GM21381 (cell line): Measurements from ENCODE around the gene BCOR.

Experiments used
- ATAC-seq: cut with Tn5 transposase; IDR thresholded peaks from one replicate; pipeline ENCODE4 v1.9.1; 2021; ENCODE audit warnings: mild to moderate bottlenecking, moderate library complexity; ENCODE audit not compliant: unreplicated experiment

BCOR gene

DNA sequence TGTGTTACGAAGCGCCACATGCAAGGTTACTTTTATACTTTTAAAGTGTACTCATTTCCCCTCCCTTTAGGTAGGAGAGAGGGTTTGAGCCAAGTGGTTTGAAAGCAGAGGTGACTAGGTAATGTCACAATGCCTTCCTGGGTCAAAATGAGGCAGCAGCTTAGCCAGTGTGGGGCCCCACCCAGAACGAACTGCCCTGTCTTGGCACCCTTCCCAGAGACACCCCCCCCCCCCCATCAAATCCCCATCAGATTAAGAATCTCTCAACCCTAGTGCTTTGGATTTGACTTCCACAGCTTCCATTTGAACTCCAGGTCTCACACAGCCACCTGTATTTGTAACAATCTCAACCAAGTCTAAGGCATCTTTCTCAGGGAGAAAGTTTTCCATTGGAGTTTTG lies 31.1 kb downstream of the BCOR start:
- no peak for ATAC-seq

DNA sequence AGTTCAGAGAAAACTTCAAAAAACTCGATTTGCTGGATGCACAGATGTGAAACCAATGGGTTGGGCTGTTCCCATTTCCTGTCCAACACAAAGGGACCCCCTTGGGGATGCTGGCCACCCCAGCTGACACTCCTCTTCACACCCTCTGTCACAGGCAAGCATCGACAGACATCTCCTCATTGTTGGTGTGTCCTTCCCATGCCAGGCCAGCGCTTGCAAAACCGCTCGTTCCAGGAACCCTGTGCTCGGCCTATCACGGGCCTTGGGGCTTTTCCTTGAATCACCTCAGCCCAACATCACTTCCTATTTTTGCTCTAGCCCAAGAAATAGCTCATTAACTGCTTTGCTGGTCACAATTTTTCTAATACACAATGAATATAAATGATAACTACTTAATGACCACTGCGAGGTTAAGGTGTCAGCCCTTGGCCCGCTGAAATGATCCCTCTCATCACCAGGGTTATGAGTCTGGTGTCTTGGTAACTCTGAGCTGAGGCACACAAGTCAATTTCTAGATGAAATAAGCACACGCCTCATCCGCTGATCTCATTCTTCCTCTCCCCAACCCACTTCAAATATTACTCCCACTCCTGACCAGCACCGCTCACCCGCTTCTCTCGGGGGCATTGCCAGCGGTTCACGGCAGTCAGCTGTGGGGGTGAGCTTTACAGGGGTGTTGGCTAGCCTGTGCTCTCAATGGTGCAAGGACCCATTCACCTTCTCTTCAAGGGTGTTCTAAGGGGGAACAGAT lies 32.3 kb downstream of the BCOR start:
- ATAC-seq, result no peak

DNA sequence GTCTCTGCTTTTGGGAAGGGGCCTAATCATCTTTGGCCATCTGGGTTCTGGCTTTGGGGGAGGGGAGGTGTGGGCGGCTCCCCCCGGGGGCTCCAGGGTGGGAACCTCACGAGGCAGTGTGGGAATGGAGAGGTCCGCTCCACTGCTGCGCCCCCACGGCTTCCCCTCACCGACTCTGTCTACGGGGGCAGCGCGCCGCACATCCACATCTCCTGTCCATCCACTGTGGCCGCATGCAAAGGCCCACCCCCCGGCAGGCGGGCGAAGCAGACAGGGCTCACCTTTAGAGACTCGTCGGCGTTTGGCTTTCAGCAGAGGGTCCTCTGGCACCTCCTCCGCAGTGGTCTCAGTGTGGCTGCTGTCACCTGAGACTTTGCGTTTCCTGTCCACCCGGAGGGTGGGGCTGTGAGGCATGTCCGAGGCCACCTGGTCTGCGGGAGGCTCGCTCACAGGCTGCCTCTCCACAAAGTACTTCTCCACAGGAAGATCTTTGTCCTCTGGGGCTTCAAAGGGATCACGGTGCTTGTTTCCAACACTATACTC lies 33.6 kb downstream of the BCOR start:
- ATAC-seq, result no peak

DNA sequence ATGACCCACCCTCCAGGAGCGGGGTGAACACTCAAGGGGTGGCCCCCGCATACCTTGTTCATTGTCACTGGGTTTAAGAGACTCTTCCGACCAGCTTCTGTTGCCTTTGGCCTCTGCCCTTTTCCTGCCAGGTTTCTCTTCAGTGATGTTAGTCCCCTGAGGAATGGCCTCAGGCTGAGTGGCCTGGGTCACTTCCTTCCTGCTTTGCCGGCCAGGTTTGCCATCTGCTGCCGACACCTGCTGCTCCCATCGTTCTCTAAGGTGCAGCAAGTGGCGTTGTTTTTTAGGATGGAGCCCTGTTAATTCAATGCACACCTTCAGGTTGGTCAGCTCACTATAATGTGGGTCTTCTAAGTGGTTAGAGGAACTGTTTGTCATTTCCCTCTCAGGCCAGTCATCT lies 34.2 kb downstream of the BCOR start:
- no peak for ATAC-seq

DNA sequence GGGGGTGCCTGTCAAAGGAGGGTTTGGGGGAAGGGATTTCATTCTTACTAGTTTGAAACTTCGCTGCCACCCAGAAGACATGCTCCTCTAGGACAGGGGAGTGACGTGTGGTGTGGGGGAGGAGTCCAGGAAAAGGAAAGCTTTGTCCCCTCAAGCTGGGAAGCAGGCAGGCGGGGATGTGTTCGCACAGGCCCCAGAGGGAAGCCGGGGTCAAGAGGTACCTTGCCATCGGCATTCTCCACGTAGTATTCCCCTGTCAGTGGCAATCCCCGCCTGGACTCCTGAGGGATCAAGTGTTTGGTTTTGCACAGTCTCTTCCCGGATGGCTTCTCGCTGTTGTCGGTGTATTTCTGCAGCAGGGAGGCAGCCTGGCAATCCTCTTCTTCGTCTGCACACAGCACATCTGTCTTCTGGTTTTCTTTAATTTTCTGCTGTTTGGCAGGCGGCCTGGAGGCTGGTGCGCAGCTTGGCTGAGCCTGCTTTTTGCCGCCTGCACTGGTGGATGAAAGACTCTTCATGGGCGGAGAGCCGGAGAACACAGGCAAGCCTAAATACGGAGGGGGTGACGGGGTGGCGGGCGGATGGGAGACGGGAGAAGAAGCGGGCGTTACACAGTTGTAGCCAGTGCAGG lies 35.1 kb downstream of the BCOR start:
- no peak for ATAC-seq

DNA sequence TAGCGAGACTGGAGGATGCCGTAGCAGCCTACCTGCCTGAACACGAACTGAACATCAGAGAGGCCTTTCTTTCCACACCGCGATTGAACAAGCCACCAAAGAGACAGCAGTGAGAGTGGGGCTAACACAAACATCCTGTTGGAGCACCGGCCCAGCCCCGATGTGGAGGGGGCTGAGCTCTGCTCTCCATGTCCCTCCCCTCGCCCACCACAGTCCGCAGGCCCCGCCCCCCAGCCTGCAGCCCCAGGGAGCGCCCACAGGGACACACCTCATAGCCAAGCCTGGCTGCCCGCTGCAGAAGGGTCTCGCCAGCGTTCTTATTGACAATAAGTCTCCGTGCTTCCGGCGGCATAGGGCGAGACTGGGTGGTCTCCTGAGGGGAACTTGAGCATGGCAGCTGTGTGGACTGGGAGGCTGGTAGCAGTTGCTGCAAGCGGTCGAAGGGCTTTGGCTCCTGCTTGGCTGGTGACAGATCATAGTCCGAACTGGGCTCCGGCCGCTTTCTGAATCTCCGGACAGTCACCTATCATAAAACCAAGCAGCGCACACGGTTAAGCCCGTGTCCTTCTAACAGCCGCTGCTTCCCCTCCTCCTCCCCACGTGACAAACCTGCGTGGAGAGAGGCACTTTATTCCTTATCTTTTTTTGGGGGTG lies 35.8 kb downstream of the BCOR start:
- no peak for ATAC-seq

DNA sequence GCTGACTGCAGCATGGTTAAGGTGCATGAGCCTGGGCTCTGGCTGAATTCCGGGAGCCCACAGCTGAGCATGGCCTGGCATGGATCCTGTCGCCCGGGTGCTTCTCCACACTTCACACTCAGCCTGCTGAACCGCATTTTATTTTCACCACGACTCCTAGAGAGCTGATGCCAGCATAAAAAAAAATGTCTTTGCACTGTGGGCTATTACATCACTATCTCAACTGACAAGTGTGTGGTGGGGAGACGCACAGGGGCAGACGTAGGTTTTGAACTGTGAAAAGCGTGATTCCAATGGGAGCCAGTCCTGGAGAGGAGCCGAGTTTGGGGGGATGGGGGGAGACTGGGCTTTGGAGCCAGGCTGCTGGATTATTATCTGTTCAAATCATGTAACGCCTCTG lies 36.8 kb downstream of the BCOR start:
- ATAC-seq, result no peak

DNA sequence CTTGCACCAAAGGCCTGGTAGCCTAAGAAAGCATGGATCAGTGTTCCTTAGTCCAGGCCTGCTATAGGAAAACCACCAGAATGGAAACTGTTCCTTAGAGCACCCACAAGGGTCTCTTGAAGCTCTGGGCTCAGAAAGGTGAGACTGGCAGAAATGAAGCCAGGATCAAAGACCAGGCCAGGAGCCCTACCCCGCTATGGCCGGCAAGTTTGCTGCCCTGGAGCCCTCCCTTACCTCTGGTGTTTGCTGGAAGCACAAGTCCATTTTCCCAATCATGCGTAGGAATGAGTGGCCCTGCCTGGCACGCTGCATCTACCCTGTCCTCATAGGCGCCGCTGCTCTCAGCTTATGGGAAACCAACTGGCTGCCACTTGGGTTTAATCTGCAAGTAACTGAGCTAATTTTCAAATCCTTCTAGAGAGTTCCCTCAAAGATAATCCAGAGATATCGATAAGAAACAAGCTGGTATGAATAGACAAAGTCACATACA lies 37.4 kb downstream of the BCOR start:
- ATAC-seq, result no peak

DNA sequence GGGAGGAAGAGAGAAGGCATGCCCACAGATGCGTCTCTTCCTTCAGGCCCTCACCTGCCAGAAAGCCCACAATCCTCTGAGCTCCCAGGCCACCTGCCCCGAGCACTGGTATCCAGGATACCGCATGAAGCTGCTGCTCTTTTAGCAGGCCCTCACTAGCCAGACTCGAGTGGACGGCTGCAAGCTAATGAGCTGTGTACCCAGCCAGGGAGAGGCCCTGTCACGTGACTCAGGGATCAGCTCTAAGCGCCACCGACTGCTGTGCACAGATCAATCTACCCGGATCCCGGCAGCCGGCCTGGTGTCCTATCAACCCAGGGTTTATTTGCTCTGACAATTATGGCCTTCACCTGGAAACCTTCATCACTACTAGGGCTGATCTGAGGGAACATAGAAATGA lies 39.0 kb downstream of the BCOR start:
- ATAC-seq, result no peak

DNA sequence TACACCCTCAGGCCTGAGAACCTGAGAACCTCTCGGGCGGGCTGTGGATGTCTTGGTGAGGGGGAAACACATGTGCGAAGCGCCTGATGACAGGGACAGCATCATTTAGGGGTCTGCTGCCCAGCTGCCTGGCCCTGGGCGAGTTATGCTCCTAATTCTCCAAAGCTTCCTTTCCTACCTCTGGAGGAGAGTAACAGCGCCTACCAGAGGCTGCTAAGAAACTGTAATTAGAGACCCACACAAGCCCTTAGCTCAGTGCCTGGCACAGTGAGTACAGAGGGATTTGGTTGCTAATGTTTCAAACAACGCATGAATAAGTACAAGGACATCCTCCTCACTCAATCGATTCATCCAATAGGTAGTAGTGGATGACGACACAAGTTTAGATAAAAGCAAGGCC lies 40.4 kb downstream of the BCOR start:
- no peak for ATAC-seq

DNA sequence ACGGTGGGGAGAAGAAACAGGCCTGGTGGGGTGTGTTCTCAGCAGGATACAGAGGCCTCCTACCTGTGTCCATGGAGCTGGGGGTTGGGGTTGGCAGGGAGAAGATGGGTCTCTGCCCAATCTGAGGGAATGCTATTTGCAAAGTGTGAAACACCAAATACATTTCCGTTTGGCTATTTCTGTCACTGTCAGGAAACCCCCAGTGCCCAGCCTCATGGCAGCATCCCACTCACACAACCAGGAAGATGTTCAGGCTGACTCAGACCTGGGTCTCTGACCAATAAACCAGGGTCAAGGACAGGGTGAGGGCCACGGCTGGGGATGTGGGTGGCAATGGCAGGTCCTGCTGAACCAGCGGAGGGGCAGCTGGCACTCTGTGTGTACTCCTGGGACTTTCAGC lies 41.3 kb downstream of the BCOR start:
- ATAC-seq, result no peak

DNA sequence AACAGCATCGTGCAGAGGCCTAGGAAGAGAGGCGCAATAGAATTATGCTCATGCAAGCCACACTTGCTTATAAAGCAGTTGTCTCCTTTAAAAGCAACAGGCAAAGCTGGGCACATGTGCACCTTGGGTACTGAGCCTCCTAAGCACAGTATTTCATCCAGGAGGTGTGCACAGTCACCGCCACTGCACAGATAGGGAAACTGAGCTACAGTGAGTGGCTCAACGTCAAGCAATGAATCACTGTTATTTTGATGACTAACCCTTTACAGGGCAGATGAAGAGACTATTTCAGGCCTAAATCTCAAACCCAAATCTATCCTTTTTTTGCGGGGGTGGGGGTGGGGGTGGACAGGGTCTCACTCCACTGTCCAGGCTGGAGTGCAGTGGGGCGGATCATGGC lies 42.3 kb downstream of the BCOR start:
- no peak for ATAC-seq

DNA sequence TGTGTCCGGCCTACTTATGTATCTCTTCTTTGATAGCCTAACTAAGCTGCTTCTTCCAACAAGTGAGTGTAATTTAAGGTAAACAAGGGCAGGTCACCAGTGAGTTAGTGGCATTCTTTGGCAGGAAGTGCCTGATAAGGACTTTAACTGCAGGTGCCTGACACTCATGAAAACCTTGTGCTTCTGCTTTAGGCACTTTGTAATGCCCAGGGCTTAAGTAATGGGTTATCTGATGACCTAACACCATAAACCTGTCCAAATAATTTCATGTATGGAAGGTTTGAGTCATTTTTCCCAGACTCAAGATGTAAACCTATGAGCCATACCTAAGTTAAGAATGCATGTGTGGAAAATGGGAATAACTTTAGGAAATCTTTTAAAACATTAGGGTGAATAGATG lies 43.0 kb downstream of the BCOR start:
- no peak for ATAC-seq

DNA sequence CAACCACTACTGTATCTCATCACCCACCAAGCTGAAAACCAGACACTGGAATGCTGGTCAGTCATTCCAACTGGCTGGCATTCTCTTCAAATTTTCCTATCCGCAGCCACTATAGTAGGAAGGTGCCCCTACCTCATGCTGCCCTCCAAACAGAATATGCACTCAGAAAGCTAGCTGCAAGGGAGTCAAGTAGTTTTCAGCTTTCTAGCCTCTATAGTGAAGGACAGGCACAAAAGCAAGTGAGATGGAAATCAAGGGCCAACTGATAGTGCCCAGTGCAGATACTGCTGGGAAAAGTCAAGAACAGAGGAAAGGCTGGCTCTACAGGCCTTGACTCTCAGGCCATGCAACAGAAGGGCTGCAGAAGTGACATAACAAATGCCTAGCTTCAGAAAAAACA lies 47.2 kb downstream of the BCOR start:
- no peak for ATAC-seq

DNA sequence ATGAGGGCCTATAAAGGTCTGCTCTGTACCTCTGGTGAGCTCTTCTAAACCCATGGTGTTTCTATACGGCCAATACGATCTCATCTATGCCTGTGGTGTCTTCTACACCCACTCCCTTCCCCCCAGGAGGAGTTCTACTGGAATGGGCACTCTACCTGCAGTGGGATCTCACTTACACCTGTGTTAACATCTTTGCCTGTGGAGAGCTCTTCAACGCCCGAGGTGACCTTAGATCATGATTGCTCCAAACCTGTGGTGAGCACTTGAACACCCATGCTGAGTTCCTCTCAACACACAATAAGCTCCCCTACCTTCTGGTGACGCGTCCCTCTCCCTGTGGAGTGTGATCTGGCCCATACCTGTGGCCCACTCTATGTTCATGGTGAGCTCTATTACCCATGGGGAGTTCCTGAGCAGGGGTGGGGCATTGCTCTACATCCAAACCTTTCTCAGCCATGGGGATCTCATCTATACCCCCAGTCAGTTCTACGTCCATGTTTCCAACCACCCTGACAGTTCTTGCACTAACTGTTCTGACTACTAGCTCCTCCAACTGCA lies 48.6 kb downstream of the BCOR start:
- no peak for ATAC-seq

DNA sequence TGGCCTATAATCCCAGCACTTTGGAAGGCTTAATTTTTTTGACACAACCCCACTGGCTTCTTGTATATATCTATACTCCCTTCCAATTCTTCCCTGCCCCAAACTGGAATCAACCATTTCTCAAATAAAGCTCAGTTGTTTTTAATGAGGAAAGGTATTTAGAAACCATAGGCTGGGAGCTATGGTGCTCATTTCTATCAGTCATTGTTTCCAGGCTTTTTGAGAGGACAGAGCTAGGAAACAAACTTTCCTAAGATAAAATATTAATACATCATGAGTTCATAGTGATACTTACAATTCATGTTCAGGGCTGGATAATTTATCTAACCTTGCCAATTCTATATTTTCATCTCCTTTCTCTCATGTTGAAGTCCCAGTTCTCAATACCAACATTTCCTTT lies 50.3 kb downstream of the BCOR start:
- ATAC-seq, result no peak

DNA sequence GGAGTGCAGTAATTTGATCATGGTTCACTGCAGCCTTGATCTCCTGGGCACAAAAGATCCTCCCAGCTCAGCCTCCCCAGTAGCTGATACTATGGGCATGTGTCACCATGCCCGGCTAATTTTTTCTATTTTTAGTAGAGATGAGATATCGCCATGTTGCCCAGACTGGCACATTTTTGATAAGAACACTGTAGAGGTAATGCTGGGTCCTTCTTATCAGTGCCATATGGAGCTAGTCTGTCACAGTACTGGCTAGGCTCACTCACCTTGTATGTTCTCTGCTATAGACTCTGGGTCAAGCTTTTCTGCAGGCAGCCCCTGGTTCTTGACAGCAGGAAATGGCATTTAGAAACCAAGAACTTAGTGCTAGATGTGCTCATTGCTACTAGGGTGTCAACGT lies 53.9 kb downstream of the BCOR start:
- ATAC-seq, result no peak

DNA sequence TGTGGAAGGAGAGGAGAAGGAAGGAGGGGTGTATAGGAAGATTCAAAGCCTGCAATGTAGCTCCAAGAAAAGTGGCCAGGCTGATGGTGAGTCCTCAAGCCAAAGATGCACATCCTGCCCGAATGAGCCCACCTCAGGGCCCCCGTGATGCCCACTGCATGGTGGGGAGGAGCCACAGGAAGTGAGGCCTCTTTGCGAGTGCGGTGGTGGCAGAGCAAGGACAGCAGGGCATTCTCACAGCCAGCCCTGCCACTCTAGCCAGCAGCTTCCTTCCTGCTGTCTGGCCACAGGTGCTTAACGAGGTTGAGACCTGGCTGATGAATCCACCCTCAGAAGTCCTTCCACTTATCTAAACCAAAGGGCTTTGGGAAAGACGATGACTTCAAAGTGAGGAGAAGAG lies 55.8 kb downstream of the BCOR start:
- ATAC-seq, result no peak

DNA sequence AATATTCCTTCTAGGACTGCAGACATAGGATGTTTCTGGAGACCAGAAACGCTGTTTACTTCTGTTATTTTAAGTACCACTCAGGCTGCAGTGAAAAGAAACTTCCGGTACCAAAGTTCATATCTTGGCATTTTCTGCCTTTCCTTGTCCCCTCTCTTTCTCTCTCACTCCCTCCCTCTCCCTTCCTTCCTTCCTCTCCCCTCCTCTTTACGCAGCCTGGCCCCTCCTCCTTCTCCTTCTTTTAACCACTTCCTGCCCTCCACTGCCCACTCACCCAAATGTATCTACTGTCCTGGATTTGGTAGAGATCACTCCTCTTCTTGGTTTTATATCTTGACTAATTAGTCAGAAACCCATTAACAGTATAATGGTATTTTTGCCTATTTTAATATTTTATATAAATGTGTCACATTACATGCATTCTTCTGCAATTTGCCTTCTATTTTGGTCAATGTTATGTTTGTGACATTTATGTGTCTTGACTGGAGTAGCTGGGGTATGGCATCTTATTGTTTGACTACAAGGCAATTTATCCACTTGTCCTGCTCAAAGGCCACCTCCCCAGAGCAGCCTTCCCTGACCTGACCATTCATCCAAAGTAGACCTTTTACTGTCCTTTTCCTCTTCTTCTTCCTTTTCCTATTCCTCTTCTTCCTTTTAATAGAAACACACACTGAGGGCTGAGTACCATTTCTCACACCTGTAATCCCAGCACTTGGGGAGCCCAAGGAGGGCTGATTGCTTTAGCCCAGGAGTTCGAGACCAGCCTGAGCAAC lies 56.9 kb downstream of the BCOR start:
- no peak for ATAC-seq

DNA sequence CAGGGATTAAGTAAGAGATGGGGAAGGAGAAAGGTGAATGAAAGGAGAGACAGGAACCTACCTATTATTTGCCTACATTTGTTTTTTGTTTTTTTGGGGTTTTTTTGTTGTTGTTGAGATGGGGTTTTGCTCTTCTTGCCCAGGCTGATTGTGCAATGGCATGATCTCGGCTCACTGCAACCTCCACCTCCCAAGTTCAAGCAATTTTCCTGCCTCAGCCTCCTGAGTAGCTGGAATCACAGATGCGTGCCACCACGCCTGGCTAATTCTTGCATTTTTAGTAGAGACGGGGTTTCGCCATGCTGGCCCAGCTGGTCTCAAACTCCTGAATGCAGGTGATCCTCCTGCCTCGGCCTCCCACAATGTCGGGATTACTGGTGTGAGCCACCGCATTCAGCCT lies 57.9 kb downstream of the BCOR start:
- no peak for ATAC-seq

DNA sequence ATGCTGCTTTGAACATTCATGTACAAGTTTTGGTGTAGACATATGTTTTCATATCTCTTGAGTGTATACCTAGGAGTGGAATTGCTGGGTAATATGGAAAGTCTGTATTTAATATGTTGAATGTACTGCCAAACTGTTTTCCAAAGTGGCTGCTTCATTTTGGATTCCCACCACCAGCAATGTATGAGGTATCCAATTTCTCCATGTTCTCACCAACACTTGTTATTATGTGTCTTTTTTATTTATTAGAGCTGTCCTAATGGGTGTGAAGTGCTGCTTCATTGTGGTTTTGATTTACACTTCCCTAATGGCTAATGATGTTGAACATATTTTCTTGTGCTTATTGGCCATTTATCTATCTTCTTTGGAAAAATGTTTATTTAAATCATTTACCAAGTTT lies 60.4 kb downstream of the BCOR start:
- no peak for ATAC-seq
